ENCODE data around the gene TAPBPL. TPM values are rescaled to one million over a fixed set of nuclear protein-coding genes. Genes with fewer than 3 reads are reported as not detected.

Gene TAPBPL
- total and polyA plus RNA-seq, 2 of the 4 experiments (the other 2 are of a cell fraction): 3.4 to 12.1 TPM

DNA sequence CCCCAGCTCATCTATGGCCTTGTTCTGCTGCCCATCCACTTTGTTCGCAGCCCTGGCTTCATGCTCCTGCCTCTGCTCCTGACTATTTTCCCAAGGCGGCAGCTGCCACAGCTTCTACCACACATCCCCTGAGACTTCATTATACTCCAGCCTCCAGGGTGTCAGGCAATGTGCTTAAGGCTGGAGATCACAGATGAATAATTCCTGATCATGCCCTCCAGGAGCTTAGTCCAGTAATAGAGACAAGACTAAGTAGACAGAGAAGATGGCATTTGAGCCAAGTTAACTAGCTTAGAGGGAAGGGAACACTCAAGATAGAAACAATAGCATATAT lies 7.1 kb downstream of the TAPBPL start (continued):
- TF ChIP-seq MAFK (IDR thresholded peaks at IDR 0.05; ENCODE audit: low read depth, low read length) (no peak), RAD21 (IDR thresholded peaks at IDR 0.05; ENCODE audit: low read length) (no peak), RFX5 (IDR thresholded peaks at IDR 0.05; ENCODE audit: low read depth, low read length) (no peak)

DNA sequence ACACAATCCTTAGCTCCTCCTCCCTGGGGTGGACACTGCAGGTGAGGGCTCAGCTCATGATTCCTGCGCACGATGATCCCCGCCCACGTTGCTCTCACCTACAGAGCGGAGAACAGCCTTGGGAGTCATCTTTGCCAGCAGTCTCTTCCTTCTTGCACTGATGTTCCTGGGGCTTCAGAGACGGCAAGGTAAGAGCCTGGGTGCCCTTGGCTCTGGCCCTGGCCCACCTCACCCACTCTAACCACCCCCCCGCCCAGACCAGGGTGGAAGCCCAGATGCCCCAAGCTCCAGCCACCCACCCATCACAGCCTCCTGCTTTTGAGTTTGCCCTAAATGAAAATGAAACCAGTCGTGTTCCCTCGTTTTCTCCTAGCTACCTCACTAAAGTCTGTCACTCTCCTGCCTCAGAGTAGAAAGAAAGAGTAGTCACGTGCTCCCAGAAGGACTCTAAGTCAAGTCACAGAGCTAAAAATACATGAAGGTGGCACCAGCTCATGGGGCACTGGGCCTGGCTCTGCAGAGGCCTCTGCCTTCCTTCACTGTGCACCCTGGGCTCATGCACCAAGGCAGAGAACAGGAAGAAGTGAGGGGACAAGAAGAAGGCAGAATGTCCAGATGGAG lies 9.0 kb downstream of the TAPBPL start:
- Histone ChIP-seq H3K9me3 (ENCODE audit: control insufficient read depth, insufficient read depth, low read length) (no peaks in the 10 kb centered on the region), H3K79me1 (ENCODE audit: low read depth in 1 of 2, low read length in 2 of 2) (peaks cover 8 to 9% of the 10 kb centered on the region in 2 experiments; a peak in 3 of 4 replicates), H3K27ac (ENCODE audit: insufficient read depth, low read length) (no peak overlapping the region), H4K8ac (ENCODE audit: low read depth in 2 of 2, low read length in 2 of 2) (no peak overlapping the region), H2BK120ac (ENCODE audit: low read depth, low read length) (no peak overlapping the region), H2BK5ac (ENCODE audit: low read depth, low read length, poor library complexity, severe bottlenecking) (no peak overlapping the region), H4K91ac (ENCODE audit: insufficient read depth, low read depth, low read length) (no peak overlapping the region), H3K9ac (ENCODE audit: low read depth, low read length) (no peak overlapping the region), H4K20me1 (ENCODE audit: insufficient read depth, low read length) (peaks cover 4% of the 10 kb centered on the region; the same call in 1 of the 2 replicates), H3K4ac (ENCODE audit: low read depth, low read length) (no peak overlapping the region), H3K23ac (ENCODE audit: low read depth, low read length) (no peak overlapping the region), H4K5ac (ENCODE audit: low read depth, low read length) (no peak overlapping the region), H2BK15ac (ENCODE audit: low read depth, low read length) (no peak overlapping the region), H3K36me3 (ENCODE audit: control insufficient read depth, insufficient read depth, low read length) (peaks cover 62% of the 10 kb centered on the region), H3K4me2 (ENCODE audit: low read depth, low read length) (no peak overlapping the region), H2AK5ac (ENCODE audit: low read depth, low read length) (no peak overlapping the region), H3K4me1 (ENCODE audit: control insufficient read depth, insufficient read depth, low read length) (no peaks in the 10 kb centered on the region), H3K18ac (ENCODE audit: low read depth, low read length) (no peak overlapping the region), H3K4me3 (ENCODE audit: insufficient read depth, low read depth, low read length) (no peak overlapping the region), H3K14ac (replicated peaks; ENCODE audit: low read depth, low read length) (no peak overlapping the region), H2AFZ (replicated peaks; ENCODE audit: low read length, poor library complexity) (no peak overlapping the region), H3K56ac (ENCODE audit: extremely low read depth, insufficient read depth, low read length) (no peak overlapping the region), H2BK20ac (ENCODE audit: low read depth, low read length) (no peak overlapping the region), H3K27me3 (ENCODE audit: control insufficient read depth, insufficient read depth, low read length) (no peaks in the 10 kb centered on the region), H3K9me1 (ENCODE audit: insufficient read depth, low read length) (peaks cover 4% of the 10 kb centered on the region; the same call in 1 of the 2 replicates), H2AK9ac (replicated peaks; ENCODE audit: low read depth, low read length, poor library complexity) (no peak overlapping the region)
- no TSS peak for BruUV-seq (replicated peaks)
- ChIA-PET POLR2A (ENCODE audit: unreplicated experiment) (interaction anchor here (0.5 to 0.6 kb wide), 2 partner anchors 18 to 73 kb away, joined by 3 to 20 read pairs; partner anchors contain the start of gene GAPDH), CTCF (interaction anchor here (1.0 kb wide), 1 partner anchor 172 kb away, joined by 3 read pairs; no protein-coding TSS in a partner anchor)
- intact Hi-C loops (cut with micrococcal nuclease): no loop called here
- ATAC-seq (ENCODE audit: low read depth) (no peak), DNase-seq (no peak)
- dilution Hi-C loops (cut with HindIII; ENCODE audit: low sequenced_read_pairs, unreplicated experiment): no loop called here
- in situ Hi-C loops (cut with MboI; ENCODE audit: low sequenced_read_pairs): loop anchor here (5.0 to 25.0 kb wide), 4 partner anchors 39 to 399 kb away; no protein-coding TSS in a partner anchor
- 82% methylated on average over 5 of the region's 10 CpGs; no CpG with 5 or more reads in 1 of the 2 experiments for WGBS, 2 experiments (ENCODE audit: extremely low coverage in 2 of 2, insufficient read length in 1 of 2)
- TF ChIP-seq FOS (IDR thresholded peaks at IDR 0.05; ENCODE audit: low read depth, low read length): no peak
- TF ChIP-seq CEBPB (IDR thresholded peaks at IDR 0.05; ENCODE audit: low read depth, low read length): no peak
- no peak for TF ChIP-seq RCOR1 (IDR thresholded peaks at IDR 0.05; ENCODE audit: insufficient replicate concordance, low read length)
- TF ChIP-seq SMC3 (IDR thresholded peaks at IDR 0.05; ENCODE audit: low read depth, low read length): no peak
- TF ChIP-seq CHD1 (IDR thresholded peaks at IDR 0.05; ENCODE audit: low read depth, low read length): no peak
- no peak for TF ChIP-seq POLR2A (IDR thresholded peaks at IDR 0.05; ENCODE audit: low read depth, low read length)
- TF ChIP-seq NFE2L2 (IDR thresholded peaks at IDR 0.05; ENCODE audit: low read depth, low read length): no peak
- TF ChIP-seq RFX5 (IDR thresholded peaks at IDR 0.05; ENCODE audit: low read depth, low read length): no peak
- TF ChIP-seq, protein P1, sequence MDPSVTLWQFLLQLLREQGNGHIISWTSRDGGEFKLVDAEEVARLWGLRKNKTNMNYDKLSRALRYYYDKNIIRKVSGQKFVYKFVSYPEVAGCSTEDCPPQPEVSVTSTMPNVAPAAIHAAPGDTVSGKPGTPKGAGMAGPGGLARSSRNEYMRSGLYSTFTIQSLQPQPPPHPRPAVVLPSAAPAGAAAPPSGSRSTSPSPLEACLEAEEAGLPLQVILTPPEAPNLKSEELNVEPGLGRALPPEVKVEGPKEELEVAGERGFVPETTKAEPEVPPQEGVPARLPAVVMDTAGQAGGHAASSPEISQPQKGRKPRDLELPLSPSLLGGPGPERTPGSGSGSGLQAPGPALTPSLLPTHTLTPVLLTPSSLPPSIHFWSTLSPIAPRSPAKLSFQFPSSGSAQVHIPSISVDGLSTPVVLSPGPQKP (IDR thresholded peaks at IDR 0.05; ENCODE audit: borderline replicate concordance, low read depth, low read length): no peak
- TF ChIP-seq MAFK (IDR thresholded peaks at IDR 0.05; ENCODE audit: low read depth, low read length): no peak
- TF ChIP-seq RAD21 (IDR thresholded peaks at IDR 0.05; ENCODE audit: low read length): no peak
- TF ChIP-seq, protein P2, sequence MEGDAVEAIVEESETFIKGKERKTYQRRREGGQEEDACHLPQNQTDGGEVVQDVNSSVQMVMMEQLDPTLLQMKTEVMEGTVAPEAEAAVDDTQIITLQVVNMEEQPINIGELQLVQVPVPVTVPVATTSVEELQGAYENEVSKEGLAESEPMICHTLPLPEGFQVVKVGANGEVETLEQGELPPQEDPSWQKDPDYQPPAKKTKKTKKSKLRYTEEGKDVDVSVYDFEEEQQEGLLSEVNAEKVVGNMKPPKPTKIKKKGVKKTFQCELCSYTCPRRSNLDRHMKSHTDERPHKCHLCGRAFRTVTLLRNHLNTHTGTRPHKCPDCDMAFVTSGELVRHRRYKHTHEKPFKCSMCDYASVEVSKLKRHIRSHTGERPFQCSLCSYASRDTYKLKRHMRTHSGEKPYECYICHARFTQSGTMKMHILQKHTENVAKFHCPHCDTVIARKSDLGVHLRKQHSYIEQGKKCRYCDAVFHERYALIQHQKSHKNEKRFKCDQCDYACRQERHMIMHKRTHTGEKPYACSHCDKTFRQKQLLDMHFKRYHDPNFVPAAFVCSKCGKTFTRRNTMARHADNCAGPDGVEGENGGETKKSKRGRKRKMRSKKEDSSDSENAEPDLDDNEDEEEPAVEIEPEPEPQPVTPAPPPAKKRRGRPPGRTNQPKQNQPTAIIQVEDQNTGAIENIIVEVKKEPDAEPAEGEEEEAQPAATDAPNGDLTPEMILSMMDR (conservative IDR thresholded peaks at IDR 0.05; ENCODE audit: low read depth, low read length): no peak
- TF ChIP-seq, protein P3, sequence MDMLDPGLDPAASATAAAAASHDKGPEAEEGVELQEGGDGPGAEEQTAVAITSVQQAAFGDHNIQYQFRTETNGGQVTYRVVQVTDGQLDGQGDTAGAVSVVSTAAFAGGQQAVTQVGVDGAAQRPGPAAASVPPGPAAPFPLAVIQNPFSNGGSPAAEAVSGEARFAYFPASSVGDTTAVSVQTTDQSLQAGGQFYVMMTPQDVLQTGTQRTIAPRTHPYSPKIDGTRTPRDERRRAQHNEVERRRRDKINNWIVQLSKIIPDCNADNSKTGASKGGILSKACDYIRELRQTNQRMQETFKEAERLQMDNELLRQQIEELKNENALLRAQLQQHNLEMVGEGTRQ (IDR thresholded peaks at IDR 0.05; ENCODE audit: low read depth, low read length): no peak
